ENCODE data around the gene STIM2.

DNA sequence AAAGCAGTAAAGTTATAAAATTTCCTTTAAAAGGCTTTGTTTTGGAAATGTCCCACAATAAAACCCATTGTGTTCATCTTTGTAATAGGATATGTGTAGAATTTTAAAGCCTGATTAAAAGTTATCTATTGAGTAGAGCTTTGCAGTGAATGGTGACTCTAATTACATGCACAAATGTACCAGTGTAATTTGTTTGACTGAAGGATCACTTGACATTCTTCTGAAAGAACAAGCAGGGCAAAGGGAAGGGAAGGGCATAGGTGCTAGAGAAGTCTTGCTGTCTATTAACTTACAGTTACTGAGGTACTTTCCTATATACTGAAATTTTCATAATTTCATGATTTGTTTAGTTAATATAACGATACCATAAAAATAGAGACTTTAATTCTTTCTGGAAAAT lies 70.8 kb downstream of the STIM2 start:
- no peak for TF ChIP-seq POLR2A (IDR thresholded peaks at IDR 0.05)
- TF ChIP-seq CTCF (IDR thresholded peaks at IDR 0.05) = no peak

Data from right lobe of liver (tissue), 4 donors.